ENCODE results near the gene CFAP119.
"Not testable (repeated sequence)": the region's sequence is repeated elsewhere in the genome, so short reads cannot be mapped to it uniquely, and the experiment has no call there.

CFAP119 gene

GRCh38 chr16:30761928-30762902 is at the start of gene CFAP119, which contains the start of gene RNF40:
Gene CFAP119 (minus strand): TSS chr16:30762062. CDS start chr16:30761748, 314 bp downstream.
Gene RNF40 (plus strand): TSS chr16:30762322. CDS start chr16:30762546, 224 bp downstream.
- peak; percentile 95 to 96 for DNase-seq

- DNase-seq = not testable (repeated sequence)
Observed at GRCh38 chr16:30809675-30810074, 47.8 kb upstream of the CFAP119 start.

GRCh38 chr16:30808890-30809426 is 47.1 kb upstream of the CFAP119 start:
- DNase-seq = not testable (repeated sequence)

- DNase-seq = no peak
Observed at GRCh38 chr16:30808146-30808545, 46.3 kb upstream of the CFAP119 start.

- DNase-seq = peak; percentile 24 to 76
Observed at GRCh38 chr16:30805370-30806169, 43.7 kb upstream of the CFAP119 start.

GRCh38 chr16:30805056-30805369 is 43.2 kb upstream of the CFAP119 start:
- no peak for DNase-seq

GRCh38 chr16:30802936-30803335 is 41.1 kb upstream of the CFAP119 start:
- DNase-seq = no peak

GRCh38 chr16:30797670-30798309 is 35.9 kb upstream of the CFAP119 start:
- no peak for DNase-seq

- DNase-seq = no peak
Observed at GRCh38 chr16:30794634-30795033, 32.8 kb upstream of the CFAP119 start.

GRCh38 chr16:30793508-30794069 is 31.7 kb upstream of the CFAP119 start:
- no peak for DNase-seq

- no peak for DNase-seq
Observed at GRCh38 chr16:30787613-30788378, 25.9 kb upstream of the CFAP119 start.

- peak; percentile 52 to 71 for DNase-seq
Observed at GRCh38 chr16:30786936-30787612, 25.2 kb upstream of the CFAP119 start, which contains the start of gene ZNF629. Gene ZNF629 (minus strand): TSS chr16:30787205. CDS start chr16:30784482, 2,723 bp downstream.

GRCh38 chr16:30786115-30786935 is 24.5 kb upstream of the CFAP119 start:
- DNase-seq = no peak

- no peak for DNase-seq
Observed at GRCh38 chr16:30785126-30786106, 23.6 kb upstream of the CFAP119 start.

GRCh38 chr16:30784215-30784614 is 22.4 kb upstream of the CFAP119 start:
- DNase-seq = no peak

GRCh38 chr16:30783280-30784109 is 21.6 kb upstream of the CFAP119 start:
- no peak for DNase-seq

- DNase-seq = no peak
Observed at GRCh38 chr16:30782486-30783279, 20.8 kb upstream of the CFAP119 start.

All from NCI-H446 (cell line).